GM18508 (cell line): ENCODE data around the gene TOP2A.

Experiments
- ATAC-seq: cut with Tn5 transposase; IDR thresholded peaks from one replicate; pipeline ENCODE4 v1.9.1; 2021; ENCODE audit warnings: moderate number of reproducible peaks; ENCODE audit not compliant: insufficient read depth, unreplicated experiment

TOP2A gene

DNA sequence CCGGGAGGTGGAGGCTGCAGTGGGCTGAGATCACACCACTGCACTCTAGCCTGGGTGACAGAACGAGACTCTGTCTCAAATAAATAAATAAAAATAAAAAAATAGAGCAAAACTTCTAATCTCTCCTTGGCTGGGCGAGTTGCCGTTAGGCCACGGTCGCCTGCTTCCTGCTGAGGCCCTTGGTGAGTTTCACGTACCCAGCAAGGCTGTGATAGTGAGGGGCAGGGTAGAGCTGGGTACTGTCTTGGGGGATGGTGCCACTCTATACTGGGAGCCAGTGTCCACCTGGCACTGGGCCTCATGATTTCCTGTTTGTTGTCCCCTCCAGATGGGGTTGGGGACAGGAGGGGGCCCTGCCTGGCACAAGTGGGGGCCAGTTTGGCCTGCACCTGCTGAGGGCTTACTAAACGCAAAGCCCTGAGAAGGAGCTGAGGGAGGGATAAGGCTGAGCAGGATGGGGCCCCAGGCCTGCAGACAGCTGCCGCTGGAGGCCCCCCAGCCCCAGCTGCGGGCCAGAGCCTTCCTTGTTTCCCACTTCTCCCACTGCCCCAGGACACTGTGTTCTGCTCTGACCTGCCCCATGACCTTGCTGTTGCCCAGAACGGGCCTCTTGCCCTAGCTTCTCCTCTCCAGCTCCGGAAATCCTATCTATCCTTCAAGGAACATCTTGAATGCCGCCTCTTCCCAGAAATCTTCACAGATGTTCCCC, 78.6 kb downstream of the TOP2A start:
- no peak for ATAC-seq
